Measurements from ENCODE around the gene CYFIP2.
"Not testable (repeated sequence)": the region's sequence is repeated elsewhere in the genome, so short reads cannot be mapped to it uniquely, and the experiment has no call there.

CYFIP2 gene

GRCh38 chr5:157390133-157390532, 124.2 kb downstream of the CYFIP2 start:
- Mint-ChIP-seq H3K36me3 (ENCODE audit: insufficient read depth) (peaks cover 84% of the 10 kb centered on the region), H3K27ac (peak overlapping the region; percentile 95), H3K27me3 (no peaks in the 10 kb centered on the region), H3K4me3 (peak overlapping the region in 1 of 2 donors; percentile 47), H3K9me3 (no peaks in the 10 kb centered on the region), H3K4me1 (ENCODE audit: low read depth in 2 of 2) (peaks cover 24 to 26% of the 10 kb centered on the region in 2 donors)
- peak; percentile 73 for ATAC-seq (replicated peaks)
- DNase-seq, result peak in 1 of 3 experiments; percentile 24

- ATAC-seq (replicated peaks) (peak; percentile 90), DNase-seq (peak; percentile 37 to 59 (median 58))
- H3K36me3 Mint-ChIP-seq (ENCODE audit: insufficient read depth), result peaks cover 78% of the 10 kb centered on the region
- peak overlapping the region; percentile 95 for H3K27ac Mint-ChIP-seq
- peak overlapping the region; percentile 2 to 47 for H3K4me3 Mint-ChIP-seq
- peaks cover 24 to 26% of the 10 kb centered on the region in 2 donors for H3K4me1 Mint-ChIP-seq (ENCODE audit: low read depth in 2 of 2)
- H3K9me3 Mint-ChIP-seq, result no peaks in the 10 kb centered on the region
- no peaks in the 10 kb centered on the region for H3K27me3 Mint-ChIP-seq
These were observed 124.8 kb downstream of the CYFIP2 start for GRCh38 chr5:157390551-157391297.

GRCh38 chr5:157398305-157398704, 132.4 kb downstream of the CYFIP2 start:
- Mint-ChIP-seq H3K27ac (no peak overlapping the region), H3K4me3 (no peak overlapping the region), H3K4me1 (ENCODE audit: low read depth in 2 of 2) (peaks cover 0 to 2% of the 10 kb centered on the region in 2 donors), H3K27me3 (peaks cover 0 to 22% of the 10 kb centered on the region in 2 donors), H3K36me3 (ENCODE audit: insufficient read depth) (peaks cover 18% of the 10 kb centered on the region), H3K9me3 (peaks cover 0 to 8% of the 10 kb centered on the region in 2 donors)
- DNase-seq (no peak), ATAC-seq (replicated peaks) (no peak)

DNA sequence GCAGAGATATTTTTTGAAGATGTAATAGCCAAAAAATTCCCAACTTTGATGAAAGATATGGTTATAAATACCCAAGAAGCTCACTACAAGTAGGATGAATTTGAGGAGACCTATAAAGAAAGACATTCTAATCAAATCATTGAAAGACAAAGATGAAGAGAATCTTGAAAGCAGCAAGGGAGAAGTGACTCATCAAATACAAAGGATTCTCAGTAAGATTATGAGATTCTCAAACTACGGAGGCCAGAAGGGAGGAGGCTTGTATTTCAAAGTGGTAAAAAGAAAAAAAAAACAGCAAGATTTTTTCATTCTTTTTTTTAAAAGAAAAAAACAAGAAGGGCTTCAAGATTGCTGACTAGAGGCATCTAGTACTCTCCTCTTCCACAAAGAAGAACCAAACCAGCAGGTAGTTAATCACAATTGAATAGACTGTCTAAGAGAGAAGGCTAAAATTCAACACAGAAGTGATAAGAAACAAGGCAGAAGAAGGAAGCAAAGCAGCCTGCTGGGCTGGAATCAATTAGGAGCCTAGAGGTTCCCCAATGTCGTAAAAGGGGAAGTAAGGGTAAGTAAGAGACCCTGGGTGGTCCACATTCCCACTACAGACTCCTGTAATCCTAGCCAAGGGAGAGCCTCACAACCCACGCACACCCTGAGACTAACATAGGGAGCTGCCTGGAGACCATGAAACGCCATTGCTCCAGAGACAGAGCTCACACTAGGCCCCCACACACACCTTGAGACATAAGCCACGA, 135.0 kb downstream of the CYFIP2 start:
- H3K27ac Mint-ChIP-seq, result no peak overlapping the region
- no peak for ATAC-seq (replicated peaks)
- H3K27me3 Mint-ChIP-seq, result peaks cover 0 to 22% of the 10 kb centered on the region in 2 donors

DNA sequence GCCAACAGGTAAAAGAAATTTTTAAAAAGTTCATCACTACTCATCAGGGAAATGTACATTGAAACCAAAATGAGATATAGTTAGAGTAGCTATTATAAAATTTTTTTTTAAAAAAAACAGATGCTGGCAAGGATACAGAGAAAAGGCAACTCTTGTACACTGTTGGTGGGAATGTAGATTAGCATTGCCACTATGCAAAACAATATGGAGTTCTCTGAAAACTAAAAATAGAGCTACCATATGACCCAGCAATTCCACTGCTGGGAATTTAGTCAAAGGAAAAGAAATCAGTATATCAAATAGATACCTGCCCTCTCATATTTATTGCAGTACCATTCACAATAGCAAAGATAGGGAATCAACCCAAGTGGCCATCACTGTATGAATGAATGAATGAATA, 149.9 kb downstream of the CYFIP2 start:
- H3K27me3 Mint-ChIP-seq, result peaks cover 5 to 9% of the 10 kb centered on the region in 2 donors
- no peaks in the 10 kb centered on the region for H3K36me3 Mint-ChIP-seq (ENCODE audit: insufficient read depth)
- H3K4me1 Mint-ChIP-seq (ENCODE audit: low read depth in 2 of 2), result no peaks in the 10 kb centered on the region
- ATAC-seq (replicated peaks) (no peak), DNase-seq (no peak)
- no peaks in the 10 kb centered on the region for H3K9me3 Mint-ChIP-seq
- no peak overlapping the region for H3K27ac Mint-ChIP-seq
- no peak overlapping the region for H3K4me3 Mint-ChIP-seq

More for the DNA sequence above, 135.0 kb downstream of the CYFIP2 start:
- peaks cover 5% of the 10 kb centered on the region for H3K36me3 Mint-ChIP-seq (ENCODE audit: insufficient read depth)
- H3K9me3 Mint-ChIP-seq, result peaks cover 4 to 16% of the 10 kb centered on the region in 2 donors
- H3K4me1 Mint-ChIP-seq (ENCODE audit: low read depth in 2 of 2), result no peaks in the 10 kb centered on the region
- no peak for DNase-seq
- no peak overlapping the region for H3K4me3 Mint-ChIP-seq

DNA sequence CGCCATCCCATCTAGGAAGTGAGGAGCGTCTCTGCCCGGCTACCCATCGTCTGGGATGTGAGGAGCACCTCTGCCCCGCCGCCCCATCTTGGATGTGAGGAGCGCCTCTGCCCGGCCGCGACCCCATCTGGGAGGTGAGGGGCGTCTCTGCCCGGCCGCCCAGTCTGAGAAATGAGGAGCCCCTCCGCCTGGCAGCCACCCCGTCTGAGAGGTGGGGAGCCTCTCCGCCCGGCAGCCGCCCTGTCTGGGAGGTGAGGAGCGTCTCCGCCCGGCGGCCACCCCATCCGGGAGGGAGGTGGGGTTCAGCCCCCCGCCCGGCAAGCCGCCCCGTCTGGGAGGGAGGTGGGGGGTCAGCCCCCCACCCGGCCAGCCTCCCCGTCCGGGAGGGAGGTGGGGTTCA, 153.6 kb downstream of the CYFIP2 start:
- H3K9me3 Mint-ChIP-seq; H3K27ac Mint-ChIP-seq; DNase-seq; H3K36me3 Mint-ChIP-seq (ENCODE audit: insufficient read depth); H3K27me3 Mint-ChIP-seq; H3K4me1 Mint-ChIP-seq (ENCODE audit: low read depth in 2 of 2); H3K4me3 Mint-ChIP-seq; ATAC-seq (replicated peaks): not testable (repeated sequence)

DNA sequence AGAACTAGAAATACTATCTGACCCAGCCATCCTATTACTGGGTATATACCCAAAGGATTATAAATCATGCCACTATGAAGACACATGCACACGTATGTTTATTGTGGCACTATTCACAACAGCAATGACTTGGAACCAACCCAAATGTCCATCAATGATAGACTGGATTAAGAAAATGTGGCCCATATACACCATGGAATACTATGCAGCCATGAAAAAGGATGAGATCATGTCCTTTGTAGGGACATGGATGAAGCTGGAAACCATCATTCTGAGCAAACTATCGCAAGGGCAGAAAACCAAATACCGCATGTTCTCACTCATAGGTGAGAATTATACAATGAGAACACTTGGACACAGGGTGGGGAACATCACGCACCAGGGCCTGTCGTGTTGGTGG, 164.0 kb downstream of the CYFIP2 start:
- not testable (repeated sequence) for H3K4me3 Mint-ChIP-seq; H3K36me3 Mint-ChIP-seq (ENCODE audit: insufficient read depth); H3K9me3 Mint-ChIP-seq; H3K27me3 Mint-ChIP-seq; H3K4me1 Mint-ChIP-seq (ENCODE audit: low read depth in 2 of 2); DNase-seq; ATAC-seq (replicated peaks)
- peak overlapping the region in 1 of 2 donors; percentile 41 for H3K27ac Mint-ChIP-seq

- peaks cover 21 to 25% of the 10 kb centered on the region in 2 donors for H3K27me3 Mint-ChIP-seq
- no peaks in the 10 kb centered on the region for H3K9me3 Mint-ChIP-seq
- peak overlapping the region in 1 of 2 donors; percentile 42 for H3K27ac Mint-ChIP-seq
- H3K4me1 Mint-ChIP-seq (ENCODE audit: low read depth in 2 of 2), result no peaks in the 10 kb centered on the region
- H3K4me3 Mint-ChIP-seq, result no peak overlapping the region
- peaks cover 4% of the 10 kb centered on the region for H3K36me3 Mint-ChIP-seq (ENCODE audit: insufficient read depth)
- peak; percentile 84 for ATAC-seq (replicated peaks)
- peak; percentile 15 to 31 (median 26) for DNase-seq
These were observed 165.7 kb downstream of the CYFIP2 start for GRCh38 chr5:157431544-157432200.

GRCh38 chr5:157434096-157434495, 168.2 kb downstream of the CYFIP2 start:
- Mint-ChIP-seq H3K27ac (no peak overlapping the region), H3K9me3 (no peaks in the 10 kb centered on the region), H3K4me1 (ENCODE audit: low read depth in 2 of 2) (no peaks in the 10 kb centered on the region), H3K27me3 (peaks cover 21 to 25% of the 10 kb centered on the region in 2 donors), H3K4me3 (no peak overlapping the region), H3K36me3 (ENCODE audit: insufficient read depth) (peaks cover 4% of the 10 kb centered on the region)
- DNase-seq (no peak), ATAC-seq (replicated peaks) (no peak)

DNA sequence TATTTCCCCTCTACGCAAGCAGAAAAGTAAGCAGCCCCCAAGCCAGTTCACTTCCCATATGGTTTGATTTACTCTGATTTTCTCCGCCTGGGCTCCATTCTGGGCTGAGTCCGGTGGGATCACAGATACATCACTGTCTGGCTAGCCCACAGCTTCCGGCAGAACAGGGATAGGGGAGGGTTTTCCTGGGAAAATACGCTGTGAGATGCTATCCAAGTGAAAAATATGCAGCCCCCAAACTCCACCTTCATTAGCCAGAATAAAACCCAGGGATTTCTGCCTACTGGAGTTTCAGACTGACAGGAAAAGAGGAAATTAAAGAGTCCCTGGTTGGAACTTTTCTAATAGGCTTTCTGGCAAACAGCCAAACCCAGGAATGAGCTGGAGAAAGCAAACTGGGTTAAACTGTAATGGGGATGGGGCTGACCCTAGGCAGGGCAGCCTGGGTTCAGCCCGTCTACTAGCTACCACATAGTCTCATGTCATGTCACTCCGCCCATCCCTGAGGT, 177.2 kb downstream of the CYFIP2 start:
- H3K27ac Mint-ChIP-seq, result no peak overlapping the region
- H3K36me3 Mint-ChIP-seq (ENCODE audit: insufficient read depth), result no peaks in the 10 kb centered on the region

DNA sequence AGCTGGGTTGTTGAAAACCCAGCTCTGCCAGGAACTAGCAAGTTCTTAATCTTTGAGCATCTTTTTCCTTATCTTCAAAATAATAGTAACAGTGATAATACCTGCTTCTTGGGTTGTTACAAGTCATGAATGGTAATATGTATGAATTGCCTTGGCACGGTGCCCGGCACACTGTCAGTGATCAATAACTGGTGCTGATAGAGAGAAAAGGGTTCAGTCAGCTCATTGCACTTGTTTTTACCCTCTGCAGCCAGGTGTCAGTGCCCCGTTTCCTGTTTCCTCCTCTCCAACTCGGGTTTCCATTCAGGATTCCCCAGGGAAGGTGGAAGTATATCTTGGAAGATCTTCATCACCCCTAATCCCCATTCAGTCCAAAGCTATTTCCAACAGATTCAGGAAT, 178.3 kb downstream of the CYFIP2 start:
- Mint-ChIP-seq H3K9me3 (no peaks in the 10 kb centered on the region), H3K27ac (no peak overlapping the region), H3K36me3 (ENCODE audit: insufficient read depth) (no peaks in the 10 kb centered on the region), H3K4me1 (ENCODE audit: low read depth in 2 of 2) (no peaks in the 10 kb centered on the region), H3K27me3 (peaks cover 0 to 7% of the 10 kb centered on the region in 2 donors), H3K4me3 (no peak overlapping the region)
- DNase-seq (no peak), ATAC-seq (replicated peaks) (no peak)

More for the DNA sequence above, 177.2 kb downstream of the CYFIP2 start:
- ATAC-seq (replicated peaks) (no peak), DNase-seq (no peak)
- Mint-ChIP-seq H3K4me1 (ENCODE audit: low read depth in 2 of 2) (no peaks in the 10 kb centered on the region), H3K27me3 (peaks cover 0 to 7% of the 10 kb centered on the region in 2 donors), H3K9me3 (no peaks in the 10 kb centered on the region), H3K4me3 (no peak overlapping the region)
